GM21529 (cell line): Measurements from ENCODE around the gene POU4F1.

Source experiments
- ATAC-seq: cut with Tn5 transposase; IDR thresholded peaks from one replicate; pipeline ENCODE4 v1.9.1; 2021; ENCODE audit not compliant: unreplicated experiment

Gene POU4F1

DNA sequence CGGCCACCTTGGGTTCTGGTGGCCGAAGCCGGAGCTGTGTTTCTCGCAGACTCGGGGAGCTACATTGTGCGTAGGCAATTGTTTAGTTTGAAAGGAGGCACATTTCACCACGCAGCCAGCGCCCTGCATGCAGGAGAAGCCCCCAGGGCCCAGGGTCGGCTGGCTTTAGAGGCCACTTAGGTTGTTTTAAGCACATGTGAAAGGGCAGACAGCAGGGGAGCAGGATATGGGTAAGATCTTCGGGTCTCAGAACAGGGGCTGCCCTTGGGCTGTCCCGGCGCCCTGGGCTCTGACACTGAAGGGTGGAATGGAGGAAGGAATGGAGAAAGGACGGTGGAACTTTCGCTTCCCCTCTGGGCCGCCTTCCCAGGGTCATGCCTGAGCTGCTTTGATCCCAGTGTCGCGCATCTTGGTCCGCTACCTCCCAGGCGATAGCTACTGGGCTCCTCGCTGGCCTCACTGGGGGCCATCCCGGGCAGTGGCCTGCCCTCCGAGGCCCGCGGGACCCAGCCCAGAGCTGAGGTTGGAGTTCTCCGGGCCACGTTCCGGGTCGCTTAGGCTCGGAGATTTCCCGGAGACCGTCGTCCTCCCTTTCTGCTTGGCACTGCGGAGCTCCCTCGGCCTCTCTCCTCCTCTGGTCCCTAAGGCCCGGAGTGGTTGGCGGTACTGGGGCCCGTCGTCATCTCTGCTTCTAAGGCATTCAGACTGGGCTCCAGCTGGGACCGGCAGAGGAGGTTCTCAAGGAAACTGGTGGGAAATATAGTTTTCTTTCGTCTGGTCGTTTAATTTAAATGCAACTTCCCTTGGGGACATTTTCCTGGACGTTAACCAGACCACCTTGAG is 4.3 kb upstream of the POU4F1 start:
- no peak for ATAC-seq

GRCh38 chr13:78606471-78607408 is 3.4 kb upstream of the POU4F1 start:
- no peak for ATAC-seq

GRCh38 chr13:78604782-78605611 is 1.6 kb upstream of the POU4F1 start:
- no peak for ATAC-seq

GRCh38 chr13:78602561-78603239 is 652 bp downstream of the POU4F1 start:
- peak; percentile 25 for ATAC-seq

- no peak for ATAC-seq
Measured at GRCh38 chr13:78601874-78602560, 1.3 kb downstream of the POU4F1 start.

GRCh38 chr13:78601124-78601873 is 2.1 kb downstream of the POU4F1 start:
- no peak for ATAC-seq

DNA sequence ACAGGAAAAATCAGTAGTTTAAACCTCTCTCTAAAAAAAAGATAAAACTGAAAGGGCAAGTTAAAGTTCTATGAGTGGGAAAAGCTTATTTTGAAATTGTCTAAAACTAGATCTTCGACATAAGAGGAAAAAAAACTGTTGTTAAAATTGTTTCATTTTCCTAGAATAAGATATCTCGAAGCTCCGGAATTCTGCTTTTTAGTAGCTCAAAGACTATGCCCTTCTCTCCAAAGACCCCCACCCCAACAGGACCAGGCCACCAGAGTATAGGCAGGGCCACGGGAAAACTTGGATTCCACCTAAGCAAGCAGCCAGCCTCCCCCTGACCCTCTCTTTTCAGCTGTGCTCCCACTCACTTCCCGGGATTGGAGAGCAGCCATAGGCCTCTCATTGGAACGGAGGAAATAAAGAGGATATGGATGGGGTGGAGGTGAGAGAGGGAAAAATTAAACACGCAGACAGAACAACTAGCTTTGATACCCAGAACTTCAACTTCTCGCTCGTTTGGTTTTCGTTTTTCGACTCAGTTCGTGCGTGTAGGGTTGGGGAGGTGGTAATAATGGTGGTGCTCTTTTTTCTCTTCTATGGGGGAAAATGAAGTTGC is 3.0 kb downstream of the POU4F1 start:
- no peak for ATAC-seq

DNA sequence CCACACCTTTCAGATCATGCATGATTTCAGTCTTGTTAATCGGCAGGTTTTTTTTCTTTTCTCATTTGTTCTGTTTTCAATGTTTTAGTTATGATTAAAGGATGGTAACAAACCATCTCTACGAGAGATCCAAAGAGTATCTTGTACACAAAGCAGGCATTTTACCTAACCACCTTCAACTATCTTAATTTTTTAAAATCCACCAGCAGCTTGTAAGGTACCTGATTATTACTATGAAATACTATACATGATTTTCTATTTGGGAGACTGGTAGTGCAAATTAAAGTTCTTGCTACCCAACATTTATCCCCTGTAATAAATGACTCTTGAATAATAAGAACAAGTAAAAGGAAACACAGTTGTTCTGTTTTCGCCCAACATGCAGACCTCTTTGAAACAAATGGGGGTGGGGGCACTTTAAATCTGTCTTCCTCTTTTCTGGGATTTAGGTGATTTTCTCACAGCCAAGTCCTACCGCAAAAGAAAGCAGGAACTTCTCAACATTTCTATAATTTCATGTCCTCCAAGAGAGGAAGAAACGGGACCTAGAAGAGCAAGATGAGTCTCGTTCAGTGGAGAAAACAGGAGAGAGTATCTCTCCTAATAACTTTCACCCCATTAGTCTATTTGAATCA is 3.6 kb downstream of the POU4F1 start:
- ATAC-seq: no peak

- no peak for ATAC-seq
Measured at GRCh38 chr13:78598966-78599644, 4.2 kb downstream of the POU4F1 start.

GRCh38 chr13:78598116-78598781 is 5.1 kb downstream of the POU4F1 start:
- ATAC-seq: no peak

- ATAC-seq: no peak
Measured at GRCh38 chr13:78597602-78597932, 5.8 kb downstream of the POU4F1 start.

GRCh38 chr13:78596736-78597601 is 6.4 kb downstream of the POU4F1 start:
- no peak for ATAC-seq

GRCh38 chr13:78596399-78596735 is 7.0 kb downstream of the POU4F1 start:
- ATAC-seq: no peak

DNA sequence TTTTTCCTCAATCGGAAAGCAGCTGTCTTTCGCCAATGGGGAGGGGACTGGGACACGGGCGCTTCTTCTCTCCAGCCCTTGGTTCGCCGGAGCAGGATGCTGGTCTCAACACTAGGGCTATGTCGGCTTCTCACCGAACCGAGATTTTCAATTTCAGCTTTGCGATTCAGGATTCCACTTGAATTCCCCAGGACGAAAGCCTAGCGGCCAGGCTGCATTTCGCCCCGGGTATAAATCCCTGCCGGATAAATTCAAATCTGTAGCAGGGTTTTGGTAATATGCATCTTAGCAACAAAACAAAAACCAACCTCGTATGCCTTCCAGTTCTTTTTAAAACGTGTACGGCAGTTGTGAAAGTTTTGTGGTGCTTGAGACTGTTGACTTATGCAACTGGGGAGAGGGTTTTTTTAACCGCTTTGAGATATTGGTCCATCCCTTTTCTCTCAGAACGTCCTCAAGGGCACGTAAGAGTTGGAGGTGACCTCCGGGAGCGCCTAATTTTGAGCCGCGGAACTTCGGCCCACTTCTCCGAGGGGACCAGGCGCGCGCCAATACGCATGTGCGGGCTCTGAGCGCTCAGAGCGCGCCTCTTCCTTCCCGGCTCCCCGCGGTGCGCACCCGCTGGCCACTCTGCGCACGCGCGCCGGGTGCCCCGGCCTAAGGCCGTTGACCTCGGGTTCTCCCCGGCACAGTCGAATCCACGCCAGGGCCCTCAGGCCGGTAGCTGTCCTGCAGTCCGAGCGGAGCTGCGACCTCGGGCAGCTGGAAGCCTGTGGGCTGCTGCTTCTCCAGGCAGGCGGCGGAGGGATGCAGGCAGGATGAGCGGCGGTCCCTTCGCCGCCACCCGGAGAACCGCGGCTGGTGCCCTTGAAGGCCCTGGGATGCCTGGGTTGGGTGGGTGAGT is 7.6 kb downstream of the POU4F1 start:
- peak; percentile 59 for ATAC-seq

DNA sequence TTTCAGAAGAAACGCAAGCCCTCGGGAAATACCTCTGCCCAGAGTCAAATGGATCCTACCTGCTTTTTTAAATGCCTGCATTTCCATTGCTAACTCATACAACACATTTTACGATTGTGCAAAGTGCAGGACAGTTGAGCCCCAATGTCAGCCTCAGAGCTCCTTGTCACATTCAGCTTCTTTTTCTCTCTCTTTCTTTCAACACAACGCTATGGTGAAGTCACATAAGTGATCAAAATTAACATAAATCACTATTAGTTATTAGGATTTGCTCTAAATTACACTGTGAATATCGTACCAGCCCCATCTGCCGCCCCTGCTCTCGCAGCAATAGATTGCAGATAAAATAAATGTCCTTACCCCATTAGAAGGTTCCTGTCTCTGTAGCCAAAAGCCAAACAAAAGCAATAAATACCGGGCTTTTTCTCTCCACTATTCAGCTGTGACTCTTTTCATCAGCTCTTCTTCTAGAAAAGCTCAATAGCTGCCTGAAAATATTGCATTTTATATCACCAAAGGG is 8.8 kb downstream of the POU4F1 start:
- no peak for ATAC-seq
